Renal cortex interstitium (tissue), 11 donors: Measurements from ENCODE around the gene EEF2K. TPM values are rescaled to one million over a fixed set of nuclear protein-coding genes. Genes with fewer than 3 reads are reported as not detected.
"Not testable (repeated sequence)": the region's sequence is repeated elsewhere in the genome, so short reads cannot be mapped to it uniquely, and the experiment has no call there.

Source experiments
- DNase-seq, 11 donors: peaks; one replicate each; pipeline ENCODE4 v3.0.0-alpha.2; 2013; ENCODE audit warnings: low read depth in 9 of 11, low spot score in 4 of 11; ENCODE audit errors: extremely low read depth in 1 of 11
- polyA plus RNA-seq, 3 donors: library from polyadenylated mRNA; unstranded; fragments of 120-200 nt; gene quantifications; one replicate each; pipeline ENCODE4 v1.2.1, GENCODE V29; 2013; ENCODE audit not compliant: insufficient read length in 3 of 3

Gene EEF2K
- polyA plus RNA-seq, 3 donors = 12.6 to 18.0 (median 12.7) TPM

- DNase-seq = no peak
These were observed 19.6 kb upstream of the EEF2K start for GRCh38 chr16:22186517-22186916.

- no peak for DNase-seq
These were observed 17.8 kb upstream of the EEF2K start for GRCh38 chr16:22188267-22188594.

GRCh38 chr16:22188595-22189442, 17.3 kb upstream of the EEF2K start:
- peak in 5 of 11 donors; percentile 54 to 76 (median 67) for DNase-seq

GRCh38 chr16:22189473-22190080, 16.5 kb upstream of the EEF2K start:
- no peak for DNase-seq

- DNase-seq = peak in 9 of 11 donors; percentile 97 to 100 (median 99)
These were observed 15.8 kb upstream of the EEF2K start for GRCh38 chr16:22190081-22190775.

GRCh38 chr16:22190776-22191531, 15.1 kb upstream of the EEF2K start:
- peak; percentile 86 to 100 (median 95) for DNase-seq

GRCh38 chr16:22191532-22192260, 14.4 kb upstream of the EEF2K start:
- no peak for DNase-seq

- DNase-seq = peak in 4 of 11 donors; percentile 28 to 76 (median 49)
These were observed 13.6 kb upstream of the EEF2K start for GRCh38 chr16:22192261-22193062.

- no peak for DNase-seq
These were observed 13.0 kb upstream of the EEF2K start for GRCh38 chr16:22193063-22193411.

GRCh38 chr16:22194707-22195444, 11.2 kb upstream of the EEF2K start:
- no peak for DNase-seq

GRCh38 chr16:22195445-22195694, 10.7 kb upstream of the EEF2K start:
- no peak for DNase-seq

- DNase-seq = peak; percentile 83 to 95 (median 89)
These were observed 10.2 kb upstream of the EEF2K start for GRCh38 chr16:22195695-22196558.

GRCh38 chr16:22196559-22197168, 9.4 kb upstream of the EEF2K start:
- DNase-seq = not testable (repeated sequence)

- DNase-seq = no peak
These were observed 7.4 kb upstream of the EEF2K start for GRCh38 chr16:22198547-22199293.

- DNase-seq = no peak
These were observed 3.8 kb upstream of the EEF2K start for GRCh38 chr16:22202261-22202637.

GRCh38 chr16:22203091-22203490, 3.0 kb upstream of the EEF2K start:
- no peak for DNase-seq
